Prostate gland (tissue), 2 donors: Measurements from ENCODE around the gene PRUNE1.

Source experiments
- CTCF ChIP-seq, 4 experiments: fragments of 200-600 bp in 2 of 4; fragments of 450-650 bp in 2 of 4; sonication (generic) in 2 of 4; IDR thresholded peaks; 1 replicate in 3 of 4; 2 replicates in 1 of 4; pipeline ENCODE4 v1.5.1; 2016 to 2019; ENCODE audit warnings: antibody characterized with exemption in 4 of 4, mild to moderate bottlenecking in 2 of 4, moderate library complexity in 2 of 4
- POLR2A ChIP-seq: fragments of 450-650 bp; IDR thresholded peaks from one replicate; pipeline ENCODE4 v1.6.1; 2016; ENCODE audit warnings: antibody characterized with exemption, mild to moderate bottlenecking

- TF ChIP-seq CTCF (IDR thresholded peaks at IDR 0.05): no peak
- no peak for TF ChIP-seq POLR2A
Measured at GRCh38 chr1:150964164-150964489, 44.1 kb upstream of the PRUNE1 start.
